AG09319 (cell line): ENCODE results near the gene CEMP1.

Experiments
- DNase-seq: peaks from one replicate; pipeline ENCODE4 v3.0.0-alpha.2; 2010; ENCODE audit warnings: low read depth; ENCODE audit errors: extremely low read depth
- TF ChIP-seq, protein P1 (sequence below): IDR thresholded peaks from 2 replicates; pipeline ENCODE4 v1.5.1; 2011; ENCODE audit warnings: low read depth, mild to moderate bottlenecking, inconsistent platforms, low read length, moderate library complexity

Gene CEMP1

DNA sequence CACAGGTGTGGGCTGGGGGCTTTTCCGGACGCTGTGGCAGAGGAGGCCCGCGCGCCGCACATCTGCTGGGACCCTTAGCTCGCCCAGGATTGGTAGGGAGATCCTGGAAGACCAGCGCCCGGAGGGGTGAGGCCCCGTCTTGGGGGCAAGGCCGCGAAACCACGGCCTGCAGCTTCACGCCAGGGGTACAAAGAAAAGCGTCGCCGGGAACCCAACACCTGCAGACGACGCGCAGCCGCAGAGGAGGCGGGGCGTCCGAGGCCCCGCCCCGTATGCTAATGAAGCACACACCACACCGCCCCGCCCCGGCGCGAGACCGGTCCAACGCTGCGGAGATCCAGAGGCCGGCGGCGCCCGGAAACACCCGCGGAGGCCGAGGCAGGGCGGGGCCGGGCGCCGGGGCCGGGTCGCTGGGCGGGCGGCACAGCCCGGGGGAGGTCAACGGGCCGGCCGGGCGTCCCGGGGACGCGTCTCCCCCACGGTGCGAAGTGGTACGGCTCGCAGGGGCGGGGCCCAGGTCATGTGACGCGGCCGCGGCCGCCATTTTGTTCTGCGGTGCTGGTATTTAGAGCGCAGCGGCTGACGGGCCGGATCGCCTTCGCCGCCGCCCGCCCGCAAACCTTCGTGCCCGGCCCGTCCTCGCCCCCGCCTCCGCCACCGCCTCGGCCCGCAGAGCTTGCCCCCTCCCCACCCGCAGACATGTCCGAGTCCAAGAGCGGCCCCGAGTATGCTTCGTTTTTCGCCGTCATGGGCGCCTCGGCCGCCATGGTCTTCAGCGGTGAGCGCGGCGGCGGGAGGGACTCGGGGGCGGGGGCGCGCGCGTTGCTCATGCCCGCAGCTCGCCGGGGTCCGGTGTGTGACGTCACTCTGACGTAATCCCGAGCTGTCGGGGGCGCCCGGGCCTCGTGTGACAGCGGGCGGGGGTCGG is 17.5 kb downstream of the CEMP1 start, which contains the start of gene ATP6V0C:
Gene ATP6V0C (plus strand): TSS at position 548 of the 928 bp plus-strand sequence. CDS start 152 bp downstream, at position 700.
- peak; percentile 59 for DNase-seq
- TF ChIP-seq, protein P1, sequence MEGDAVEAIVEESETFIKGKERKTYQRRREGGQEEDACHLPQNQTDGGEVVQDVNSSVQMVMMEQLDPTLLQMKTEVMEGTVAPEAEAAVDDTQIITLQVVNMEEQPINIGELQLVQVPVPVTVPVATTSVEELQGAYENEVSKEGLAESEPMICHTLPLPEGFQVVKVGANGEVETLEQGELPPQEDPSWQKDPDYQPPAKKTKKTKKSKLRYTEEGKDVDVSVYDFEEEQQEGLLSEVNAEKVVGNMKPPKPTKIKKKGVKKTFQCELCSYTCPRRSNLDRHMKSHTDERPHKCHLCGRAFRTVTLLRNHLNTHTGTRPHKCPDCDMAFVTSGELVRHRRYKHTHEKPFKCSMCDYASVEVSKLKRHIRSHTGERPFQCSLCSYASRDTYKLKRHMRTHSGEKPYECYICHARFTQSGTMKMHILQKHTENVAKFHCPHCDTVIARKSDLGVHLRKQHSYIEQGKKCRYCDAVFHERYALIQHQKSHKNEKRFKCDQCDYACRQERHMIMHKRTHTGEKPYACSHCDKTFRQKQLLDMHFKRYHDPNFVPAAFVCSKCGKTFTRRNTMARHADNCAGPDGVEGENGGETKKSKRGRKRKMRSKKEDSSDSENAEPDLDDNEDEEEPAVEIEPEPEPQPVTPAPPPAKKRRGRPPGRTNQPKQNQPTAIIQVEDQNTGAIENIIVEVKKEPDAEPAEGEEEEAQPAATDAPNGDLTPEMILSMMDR = no peak

DNA sequence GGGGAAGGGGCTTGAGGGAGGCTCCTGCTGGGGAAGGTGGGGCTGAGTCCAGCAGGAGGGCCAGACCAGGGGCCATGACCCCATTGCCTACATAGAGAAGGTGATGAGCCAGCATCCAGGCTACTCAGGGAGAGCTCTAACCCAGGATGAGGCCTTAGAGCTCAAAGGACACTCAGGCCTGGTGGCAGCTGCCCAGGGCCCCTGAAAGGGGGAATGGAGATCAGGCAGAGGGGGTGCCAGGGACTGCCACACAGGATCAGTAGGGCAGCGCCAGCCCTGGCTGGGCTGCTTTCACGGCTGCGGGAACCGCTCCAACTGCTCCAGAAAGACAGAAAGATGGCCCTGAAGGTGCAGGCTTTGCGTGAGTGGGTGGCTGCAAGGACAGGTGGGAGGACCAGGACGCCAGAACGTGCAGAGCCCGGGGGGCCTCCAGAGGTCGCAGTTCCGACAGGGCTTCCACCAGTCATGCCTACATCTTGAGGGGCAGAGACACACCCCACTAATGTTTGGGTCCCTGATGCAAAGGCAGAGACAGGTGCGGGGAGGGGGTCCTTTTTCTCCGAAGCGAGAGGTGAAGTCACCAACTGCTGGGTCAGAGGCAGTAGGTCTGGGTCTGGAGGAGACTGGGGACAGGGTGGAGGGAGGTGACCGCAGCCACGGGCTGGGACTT is 18.3 kb downstream of the CEMP1 start:
- TF ChIP-seq, protein P1 = no peak; the same call in 1 of the 2 replicates
- DNase-seq = no peak

DNA sequence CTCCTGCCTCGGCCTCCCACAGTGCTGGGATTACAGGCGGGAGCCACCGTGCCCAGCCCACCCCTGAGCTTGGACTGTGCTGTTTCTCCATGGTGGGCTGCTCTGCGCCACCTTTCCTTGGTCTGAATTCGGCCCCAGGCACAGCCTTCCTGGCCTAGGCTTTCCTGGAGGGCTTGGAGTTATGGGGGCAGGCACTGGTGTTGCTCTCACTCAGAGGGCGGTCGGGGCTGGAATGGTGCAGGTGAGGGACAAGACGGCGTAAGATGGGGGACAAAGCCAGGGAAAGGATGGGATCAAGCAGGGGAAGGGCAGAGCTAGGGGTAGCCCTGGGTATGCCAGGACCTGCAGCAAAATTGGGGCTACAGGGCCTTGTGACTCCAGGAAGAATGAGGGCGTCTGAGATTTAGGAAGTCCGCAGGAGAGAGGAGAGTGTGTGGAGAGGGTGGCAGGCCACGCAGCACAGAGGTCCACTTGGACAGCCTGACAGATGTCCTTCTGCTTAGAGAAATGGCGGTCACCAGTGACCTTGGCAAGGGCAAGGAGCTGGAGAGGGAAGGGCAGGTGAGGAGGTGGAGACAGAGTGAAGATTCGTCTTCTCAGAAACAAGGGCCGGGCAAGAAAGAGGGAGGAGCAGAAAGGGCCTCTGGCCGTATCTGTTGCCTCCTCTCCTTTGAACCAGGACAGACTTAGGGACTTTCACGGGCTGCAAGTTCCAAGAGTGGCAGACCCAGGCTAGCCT is 19.0 kb downstream of the CEMP1 start:
- TF ChIP-seq, protein P1 = no peak
- DNase-seq = no peak

DNA sequence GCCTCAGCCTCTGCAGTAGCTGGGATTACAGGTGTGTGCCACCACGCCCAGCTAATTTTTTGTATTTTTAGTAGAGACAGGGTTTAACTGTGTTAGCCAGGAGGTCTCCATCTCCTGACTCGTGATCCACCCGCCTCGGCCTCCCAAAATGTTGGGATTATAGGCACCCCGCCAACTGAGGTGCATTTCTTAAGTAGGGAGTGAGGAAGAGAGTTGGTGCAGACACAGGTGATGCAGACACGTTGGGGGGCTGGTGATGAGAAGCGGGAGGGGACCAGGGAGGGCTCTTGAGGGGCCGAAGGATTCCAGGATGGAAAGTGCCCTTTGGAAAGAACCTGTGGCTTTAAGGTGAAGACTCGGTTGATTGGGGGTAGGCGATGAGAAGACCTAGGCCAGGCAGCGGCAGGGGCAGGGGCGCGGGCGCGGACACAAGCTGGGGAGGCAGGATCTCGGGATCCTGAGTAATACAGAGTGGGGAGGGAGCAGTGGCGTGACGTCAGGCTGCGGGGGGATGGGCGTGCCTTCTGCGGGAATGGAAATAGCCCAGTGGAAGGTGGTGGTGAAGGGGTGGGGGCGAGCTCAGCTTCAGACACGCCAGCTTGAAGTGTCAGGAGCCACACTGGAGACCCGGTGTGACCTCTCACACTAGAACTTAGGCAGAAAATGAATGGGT is 19.9 kb downstream of the CEMP1 start:
- TF ChIP-seq, protein P1 = no peak
- DNase-seq = no peak

DNA sequence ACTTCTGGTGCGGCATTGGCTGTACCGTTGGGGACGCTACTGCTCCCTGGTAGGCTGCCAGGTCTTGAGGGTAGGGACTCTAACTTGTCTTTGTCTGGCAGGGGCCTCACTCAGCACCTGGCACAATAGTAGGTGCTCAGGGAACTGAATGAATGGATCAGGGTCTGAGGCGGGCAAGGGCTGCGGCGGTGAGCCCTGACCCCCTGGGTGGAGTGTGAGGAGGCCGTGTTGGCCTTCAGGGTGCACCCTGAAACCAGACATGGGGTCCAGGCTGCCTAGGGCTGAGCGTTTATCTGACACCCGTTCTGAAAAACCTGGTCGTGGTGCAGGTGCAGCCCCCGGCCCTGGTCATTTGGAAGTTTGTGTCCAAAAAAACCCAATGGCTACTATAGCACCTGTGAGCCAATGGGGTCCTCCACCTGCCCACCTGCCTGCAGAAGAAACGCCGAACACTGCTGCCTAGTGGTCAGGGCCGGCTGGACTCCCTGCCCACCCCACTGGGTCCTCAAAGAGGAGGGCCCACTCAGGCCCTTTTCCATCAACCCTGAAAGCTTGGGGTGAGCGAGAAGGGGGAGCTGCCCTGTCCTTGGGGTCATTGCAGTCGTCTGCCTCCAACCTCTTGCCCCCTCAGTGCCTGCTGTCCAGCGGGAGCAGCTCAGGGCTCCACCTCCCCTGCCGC is 22.3 kb downstream of the CEMP1 start:
- TF ChIP-seq, protein P1 = no peak
- DNase-seq = no peak

DNA sequence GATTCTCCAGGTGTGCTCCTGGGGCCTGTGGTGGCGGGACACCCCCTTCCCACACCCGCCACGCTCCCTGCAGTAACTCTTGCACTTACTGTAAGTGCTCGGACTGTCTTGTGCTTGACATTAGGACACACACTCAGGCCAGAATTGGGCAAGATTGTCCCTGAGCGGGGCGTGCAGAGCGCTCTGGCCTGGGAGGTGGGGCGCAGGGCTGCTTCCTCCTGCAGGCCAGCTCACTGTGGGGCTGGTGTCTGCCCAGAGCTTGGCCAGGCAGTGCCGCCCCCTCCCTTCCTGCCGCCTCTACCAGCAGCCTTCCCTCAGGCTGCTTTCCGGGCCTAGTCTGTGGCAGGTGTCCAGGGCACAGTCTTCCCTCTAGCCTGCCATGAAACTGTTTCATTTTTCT is 23.5 kb downstream of the CEMP1 start:
- DNase-seq = no peak
- TF ChIP-seq, protein P1 = no peak
